Thyroid gland (tissue), 4 donors: ENCODE results near the gene TMEM220. TPM values are rescaled to one million over a fixed set of nuclear protein-coding genes. Genes with fewer than 3 reads are reported as not detected.
A peak's percentile ranks its signal among the peaks of the same experiment; 100 is the strongest.
"Not testable (repeated sequence)": the region's sequence is repeated elsewhere in the genome, so short reads cannot be mapped to it uniquely, and the experiment has no call there.

Experiments used
- DNase-seq, 2 donors: peaks; one replicate each; pipeline ENCODE4 v3.0.0-alpha.2; 2019
- H3K27ac ChIP-seq, 3 donors: fragments of 200-600 bp; sonication (generic); 1 replicate in 2 of 3; 2 replicates in 1 of 3; pipeline ENCODE4 v1.5.1; 2016 to 2019; ENCODE audit warnings: mild to moderate bottlenecking in 1 of 3, moderate library complexity in 1 of 3
- H3K27me3 ChIP-seq: fragments of 200-600 bp; sonication (generic); one replicate; pipeline ENCODE4 v1.5.1; 2019
- H3K36me3 ChIP-seq, 2 donors: fragments of 200-600 bp; sonication (generic); one replicate each; pipeline ENCODE4 v1.5.1; 2016 to 2019
- H3K4me1 ChIP-seq, 2 donors: fragments of 200-600 bp; sonication (generic); one replicate each; pipeline ENCODE4 v1.5.1; 2017 to 2019
- H3K4me3 ChIP-seq, 3 donors: fragments of 200-600 bp; sonication (generic); replicated peaks in 1 of 3; 1 replicate in 2 of 3; 2 replicates in 1 of 3; pipeline ENCODE4 v1.5.1; 2016; ENCODE audit warnings: mild to moderate bottlenecking in 1 of 3
- H3K9me3 ChIP-seq: fragments of 200-600 bp; sonication (generic); one replicate; pipeline ENCODE4 v1.5.1; 2017
- POLR2A ChIP-seq, 2 donors: fragments of 450-650 bp; IDR thresholded peaks; one replicate each; pipeline ENCODE4 v1.6.1; 2017; ENCODE audit warnings: antibody characterized with exemption in 2 of 2, mild to moderate bottlenecking in 2 of 2, moderate library complexity in 1 of 2
- WGBS, 2 donors: methylation state at CpG; one replicate each; pipeline ENCODE4 v1.1.5; 2017; 5-methylcytosine and 5-hydroxymethylcytosine counted together
- intact Hi-C: fragments of 100-400 bp; cut with DNase I; formaldehyde crosslinking; loops from one replicate; pipeline ENCODE4 v1.15.1; 2023
- total RNA-seq, 4 donors: library from RNA; depleted of rRNA; stranded (reverse); fragments of >200 nt; gene quantifications; one replicate each; pipeline ENCODE4 v1.2.3, GENCODE V29; 2016
- TF ChIP-seq, protein P1 (sequence below), 6 experiments: fragments of 200-600 bp in 3 of 6; fragments of 450-650 bp in 3 of 6; sonication (generic) in 3 of 6; IDR thresholded peaks; one replicate each; pipeline ENCODE4 v1.5.1; 2016 to 2019; ENCODE audit warnings: antibody characterized with exemption in 6 of 6, mild to moderate bottlenecking in 2 of 6, inconsistent platforms in 1 of 6, moderate library complexity in 1 of 6

The TMEM220 gene
- total RNA-seq, 4 donors from 2014 or later: 13.1 to 17.6 (median 15.5) TPM

DNA sequence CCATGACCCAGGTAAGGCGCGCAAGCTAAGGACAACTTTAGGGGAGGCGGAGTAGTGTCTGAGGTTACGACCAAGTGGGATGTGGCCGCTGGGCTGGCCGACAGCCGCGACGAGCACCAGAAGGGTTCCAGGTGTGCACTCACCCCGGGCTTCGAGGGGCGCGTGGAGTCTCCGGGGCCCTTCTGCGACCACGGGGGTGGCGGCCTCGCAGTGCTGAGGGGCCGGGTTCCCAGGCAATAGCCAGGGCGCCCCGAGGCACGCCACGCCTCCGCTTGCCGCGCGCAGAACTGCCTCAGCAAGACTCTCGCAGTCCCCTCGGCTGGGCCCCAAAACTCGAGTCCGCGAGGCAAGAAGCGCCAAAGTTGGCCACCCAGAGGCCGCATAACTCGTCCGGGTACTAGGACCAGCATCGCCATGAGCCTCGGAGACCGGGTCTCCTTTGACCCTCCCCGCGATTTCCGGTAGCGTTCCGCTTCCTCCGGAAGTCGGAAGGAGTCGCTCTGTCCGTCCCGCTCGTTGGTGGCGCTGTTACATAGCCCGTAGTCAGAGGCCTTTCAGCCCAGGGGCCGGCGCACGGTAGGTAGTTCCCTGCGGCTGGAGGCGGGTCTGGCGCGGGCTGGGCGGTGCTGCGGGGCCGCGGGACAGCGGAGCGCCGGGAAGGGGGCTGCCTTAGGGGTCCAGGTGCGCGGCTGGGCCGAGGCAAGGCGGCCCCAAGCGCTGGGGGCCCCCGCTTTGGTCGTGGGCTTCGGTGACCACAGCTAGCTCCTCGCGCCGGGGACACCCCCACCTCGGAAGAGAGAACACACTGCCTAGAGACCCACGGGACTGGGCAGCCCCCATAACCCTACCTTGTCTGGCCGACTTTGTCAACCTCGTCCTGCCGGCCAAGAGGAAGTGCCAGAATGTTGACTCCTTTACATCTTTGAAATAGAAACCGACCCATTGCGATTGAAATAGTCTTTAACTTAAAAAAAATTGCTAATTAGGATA lies 32.4 kb downstream of the TMEM220 start, which contains the start of the genes ADPRM and SCO1:
TSS of gene ADPRM (plus strand) at position 503 of the 990 bp plus-strand sequence. CDS start 7,333 bp downstream, outside the sequence.
TSS of gene SCO1 (minus strand) at position 442 of the 990 bp plus-strand sequence. CDS start at position 416, 26 bp downstream.
- Histone ChIP-seq H3K4me1 (peaks cover 17 to 29% of the 10 kb centered on the region in 2 donors), H3K27me3 (no peaks in the 10 kb centered on the region), H3K9me3 (no peaks in the 10 kb centered on the region), H3K27ac (peak within 1 kb of the TSS; percentile 82 to 90 (median 84)), H3K36me3 (peaks cover under 1 to 4% of the 10 kb centered on the region in 2 donors), H3K4me3 (peak within 1 kb of the TSS; percentile 59 to 96 (median 79))
- WGBS, 2 donors: 0% methylated on average over 33 to 44 of the region's 84 CpGs
- peak; percentile 48 to 97 for TF ChIP-seq POLR2A (IDR thresholded peaks at IDR 0.05)
- TF ChIP-seq, protein P1, sequence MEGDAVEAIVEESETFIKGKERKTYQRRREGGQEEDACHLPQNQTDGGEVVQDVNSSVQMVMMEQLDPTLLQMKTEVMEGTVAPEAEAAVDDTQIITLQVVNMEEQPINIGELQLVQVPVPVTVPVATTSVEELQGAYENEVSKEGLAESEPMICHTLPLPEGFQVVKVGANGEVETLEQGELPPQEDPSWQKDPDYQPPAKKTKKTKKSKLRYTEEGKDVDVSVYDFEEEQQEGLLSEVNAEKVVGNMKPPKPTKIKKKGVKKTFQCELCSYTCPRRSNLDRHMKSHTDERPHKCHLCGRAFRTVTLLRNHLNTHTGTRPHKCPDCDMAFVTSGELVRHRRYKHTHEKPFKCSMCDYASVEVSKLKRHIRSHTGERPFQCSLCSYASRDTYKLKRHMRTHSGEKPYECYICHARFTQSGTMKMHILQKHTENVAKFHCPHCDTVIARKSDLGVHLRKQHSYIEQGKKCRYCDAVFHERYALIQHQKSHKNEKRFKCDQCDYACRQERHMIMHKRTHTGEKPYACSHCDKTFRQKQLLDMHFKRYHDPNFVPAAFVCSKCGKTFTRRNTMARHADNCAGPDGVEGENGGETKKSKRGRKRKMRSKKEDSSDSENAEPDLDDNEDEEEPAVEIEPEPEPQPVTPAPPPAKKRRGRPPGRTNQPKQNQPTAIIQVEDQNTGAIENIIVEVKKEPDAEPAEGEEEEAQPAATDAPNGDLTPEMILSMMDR (IDR thresholded peaks at IDR 0.05): peak in 3 of 6 experiments; percentile 18 to 48 (median 44)
- DNase-seq: peak; percentile 93 to 96
- intact Hi-C loops: no loop called here

DNA sequence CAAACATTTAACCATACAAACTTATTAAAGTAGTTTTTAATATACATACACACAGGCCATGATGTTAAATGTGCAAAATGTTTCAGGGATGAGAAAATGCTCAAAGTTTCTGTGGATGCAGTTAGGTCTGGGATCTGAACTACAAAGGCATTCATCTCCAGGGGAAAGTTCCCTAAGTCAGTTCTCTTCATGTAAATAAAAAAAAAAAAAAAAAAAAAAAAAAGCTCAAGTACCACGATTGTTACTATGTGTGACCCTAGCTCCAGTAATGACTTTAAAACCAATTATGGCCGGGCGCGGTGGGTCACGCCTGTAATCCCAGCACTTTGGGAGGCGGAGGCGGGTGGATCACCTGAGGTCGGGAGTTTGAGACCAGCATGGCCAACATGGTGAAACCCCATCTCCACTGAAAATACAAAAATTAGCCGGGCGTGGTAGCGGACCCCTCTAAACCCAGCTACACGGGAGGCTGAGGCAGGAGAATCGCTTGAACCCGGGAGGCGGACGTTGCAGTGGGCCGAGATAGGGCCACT lies 33.9 kb downstream of the TMEM220 start:
- Histone ChIP-seq H3K4me1 (peaks cover 17 to 25% of the 10 kb centered on the region in 2 donors), H3K36me3 (peaks cover 11 to 15% of the 10 kb centered on the region in 2 donors)
- H3K27ac ChIP-seq, H3K9me3 ChIP-seq, intact Hi-C loops, H3K4me3 ChIP-seq, DNase-seq, H3K27me3 ChIP-seq: not testable (repeated sequence)
- WGBS, 2 donors: 90 to 91% methylated on average over 17 of the region's 17 CpGs

DNA sequence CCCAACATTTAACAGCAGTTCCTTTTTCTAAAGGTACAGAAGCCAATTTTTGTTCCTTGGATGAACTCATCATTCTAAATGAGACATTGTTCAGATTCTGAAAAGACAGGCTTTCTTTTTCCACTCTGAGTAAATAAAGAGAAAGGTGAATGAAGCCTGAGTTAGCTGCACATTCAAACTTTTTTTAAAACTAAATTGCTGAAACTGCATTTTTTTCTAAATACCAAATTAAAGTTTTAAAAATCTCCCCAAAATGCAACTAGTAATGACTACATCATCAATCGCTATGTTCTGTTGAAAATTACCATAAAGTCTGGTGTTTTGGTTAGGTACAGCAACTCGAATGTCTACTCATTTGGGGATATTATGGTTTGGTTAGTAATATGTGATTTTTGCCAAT lies 42.3 kb downstream of the TMEM220 start:
- no peaks in the 10 kb centered on the region for H3K9me3 ChIP-seq
- H3K27ac ChIP-seq: no peak overlapping the region
- H3K36me3 ChIP-seq: peaks cover 28 to 39% of the 10 kb centered on the region in 2 donors
- TF ChIP-seq, protein P1 (IDR thresholded peaks at IDR 0.05): no peak
- TF ChIP-seq POLR2A (IDR thresholded peaks at IDR 0.05): no peak
- H3K4me1 ChIP-seq: peaks cover 0 to 6% of the 10 kb centered on the region in 2 donors
- H3K4me3 ChIP-seq: no peak overlapping the region
- DNase-seq: no peak
- intact Hi-C loops: no loop called here
- no peaks in the 10 kb centered on the region for H3K27me3 ChIP-seq
- 88 to 97% methylated on average over 2 of the region's 2 CpGs for WGBS, 2 donors

DNA sequence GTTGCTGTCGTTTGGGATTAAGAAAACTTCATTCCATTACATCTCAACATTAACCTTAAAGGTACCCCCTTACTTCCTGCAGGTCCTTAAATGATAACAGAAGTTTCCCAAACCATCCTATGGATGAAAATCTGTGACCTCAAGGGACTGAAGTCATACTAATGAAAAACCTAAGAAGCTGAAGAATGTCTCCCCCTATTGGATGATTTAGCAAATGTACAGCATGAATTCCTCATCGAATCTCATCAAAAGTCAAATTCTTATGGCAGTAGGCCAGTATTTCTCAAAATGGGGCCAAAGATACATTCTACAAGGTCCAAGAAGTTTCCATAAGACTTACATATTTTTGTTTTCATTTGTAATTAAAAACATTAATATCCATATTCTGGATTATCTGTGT lies 46.0 kb downstream of the TMEM220 start:
- H3K36me3 ChIP-seq: peaks cover 27 to 28% of the 10 kb centered on the region in 2 donors
- WGBS, 2 donors: 28 to 48% methylated on average over 2 of the region's 2 CpGs
- intact Hi-C loops: no loop called here

DNA sequence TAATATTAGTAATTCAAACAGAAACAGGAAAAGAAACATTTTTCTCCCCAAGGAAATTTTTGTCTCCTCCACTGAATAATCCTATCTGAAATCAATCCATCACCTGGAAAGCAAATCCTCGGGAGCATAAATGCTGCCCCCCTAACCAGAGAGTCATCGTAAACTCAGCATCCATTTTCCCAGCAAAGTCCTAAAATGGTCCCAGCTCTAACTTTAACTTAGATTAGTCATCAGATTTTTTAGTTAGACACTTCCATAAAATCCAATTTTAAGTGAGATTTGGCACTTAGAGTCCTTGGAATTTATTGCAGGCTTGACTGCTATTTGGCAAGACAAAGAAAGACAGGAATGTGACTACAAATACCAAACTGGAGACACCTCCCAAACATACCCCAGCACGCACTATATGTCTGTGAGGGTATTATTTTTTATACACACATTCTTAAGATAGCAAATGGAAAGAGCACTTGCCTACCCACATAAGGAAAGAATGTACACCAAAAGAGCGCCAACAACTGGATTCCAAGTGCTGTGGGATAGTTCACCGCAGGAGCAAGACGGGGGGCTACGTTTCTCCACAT lies 47.9 kb downstream of the TMEM220 start:
- DNase-seq: no peak
- Histone ChIP-seq H3K9me3 (no peaks in the 10 kb centered on the region), H3K4me3 (no peak overlapping the region), H3K4me1 (peaks cover 11 to 26% of the 10 kb centered on the region in 2 donors), H3K27ac (peak overlapping the region; percentile 39 to 65 (median 44)), H3K36me3 (peaks cover 27 to 28% of the 10 kb centered on the region in 2 donors), H3K27me3 (no peaks in the 10 kb centered on the region)
- TF ChIP-seq POLR2A (IDR thresholded peaks at IDR 0.05): no peak
- TF ChIP-seq, protein P1 (IDR thresholded peaks at IDR 0.05): no peak
- intact Hi-C loops: no loop called here
- WGBS, 2 donors: 78% methylated on average over 7 of the region's 7 CpGs

More for the DNA sequence above, 46.0 kb downstream of the TMEM220 start:
- TF ChIP-seq, protein P1 (IDR thresholded peaks at IDR 0.05): peak in 4 of 6 experiments; percentile 14 to 50 (median 44)
- no peak for TF ChIP-seq POLR2A (IDR thresholded peaks at IDR 0.05)
- no peak overlapping the region for H3K27ac ChIP-seq
- no peak for DNase-seq
- no peaks in the 10 kb centered on the region for H3K9me3 ChIP-seq
- H3K4me1 ChIP-seq: peaks cover 11 to 26% of the 10 kb centered on the region in 2 donors
- H3K27me3 ChIP-seq: no peaks in the 10 kb centered on the region
- no peak overlapping the region for H3K4me3 ChIP-seq
